Esophagus muscularis mucosa (tissue), 3 donors: Measurements from ENCODE around the gene EPSTI1.

Experiments
- CTCF ChIP-seq, 3 experiments: fragments of 200-600 bp in 2 of 3; fragments of 450-650 bp in 1 of 3; sonication (generic) in 2 of 3; IDR thresholded peaks; one replicate each; pipeline ENCODE4 v1.5.1; 2017 to 2019; ENCODE audit warnings: antibody characterized with exemption in 3 of 3, mild to moderate bottlenecking in 2 of 3, moderate library complexity in 1 of 3
- EP300 ChIP-seq: sonication (generic); formaldehyde crosslinking; IDR thresholded peaks from one replicate; pipeline ENCODE4 v1.6.1; 2017; ENCODE audit warnings: antibody characterized with exemption

GRCh38 chr13:43020794-43021193 lies 28.8 kb upstream of the EPSTI1 start:
- TF ChIP-seq CTCF (IDR thresholded peaks at IDR 0.05) = no peak
- no peak for TF ChIP-seq EP300
